ENCODE data around the gene PYGB.

DNA sequence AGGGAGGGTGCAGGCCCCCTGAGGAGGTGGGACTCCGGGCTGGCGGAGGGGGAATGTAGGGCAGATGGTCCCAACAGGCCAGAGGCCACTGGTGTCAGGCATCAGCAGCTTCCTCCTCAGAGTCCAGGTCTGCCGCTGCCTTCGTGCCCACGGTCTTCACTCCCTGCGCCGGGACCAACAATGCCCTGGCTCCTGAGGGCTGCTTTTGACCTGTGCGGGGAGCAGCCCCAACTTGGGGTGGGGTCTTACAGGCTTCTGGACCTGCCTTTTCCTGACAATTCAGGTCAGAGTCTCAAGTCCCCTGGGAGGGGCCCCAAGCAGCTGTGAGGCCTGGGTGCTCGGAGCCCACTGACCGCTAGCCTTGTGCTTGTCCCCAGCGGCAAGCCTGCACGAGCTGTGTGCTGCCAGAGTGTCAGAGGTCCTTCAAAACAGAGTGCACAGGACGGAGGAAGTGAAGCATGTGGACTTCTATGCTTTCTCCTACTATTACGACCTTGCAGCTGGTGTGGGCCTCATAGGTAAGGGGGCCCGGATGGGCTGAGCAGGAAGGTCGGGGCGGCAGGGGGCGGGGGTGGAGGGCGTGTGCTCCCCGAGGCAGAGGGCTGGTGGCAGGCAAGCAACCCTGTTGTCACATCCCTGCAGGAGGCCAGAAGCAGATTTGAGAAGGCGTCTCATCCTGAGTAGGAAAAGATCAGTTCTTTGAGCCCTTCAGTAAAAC lies 25.3 kb upstream of the PYGB start:
- TF ChIP-seq ARNTL (CRISPR knock-in tag; IDR thresholded peaks at IDR 0.05; ENCODE audit: borderline replicate concordance, low read depth) = no peak
- no peak for TF ChIP-seq ZC3H10 (CRISPR knock-in tag; IDR thresholded peaks at IDR 0.05)
- TF ChIP-seq, protein P1, sequence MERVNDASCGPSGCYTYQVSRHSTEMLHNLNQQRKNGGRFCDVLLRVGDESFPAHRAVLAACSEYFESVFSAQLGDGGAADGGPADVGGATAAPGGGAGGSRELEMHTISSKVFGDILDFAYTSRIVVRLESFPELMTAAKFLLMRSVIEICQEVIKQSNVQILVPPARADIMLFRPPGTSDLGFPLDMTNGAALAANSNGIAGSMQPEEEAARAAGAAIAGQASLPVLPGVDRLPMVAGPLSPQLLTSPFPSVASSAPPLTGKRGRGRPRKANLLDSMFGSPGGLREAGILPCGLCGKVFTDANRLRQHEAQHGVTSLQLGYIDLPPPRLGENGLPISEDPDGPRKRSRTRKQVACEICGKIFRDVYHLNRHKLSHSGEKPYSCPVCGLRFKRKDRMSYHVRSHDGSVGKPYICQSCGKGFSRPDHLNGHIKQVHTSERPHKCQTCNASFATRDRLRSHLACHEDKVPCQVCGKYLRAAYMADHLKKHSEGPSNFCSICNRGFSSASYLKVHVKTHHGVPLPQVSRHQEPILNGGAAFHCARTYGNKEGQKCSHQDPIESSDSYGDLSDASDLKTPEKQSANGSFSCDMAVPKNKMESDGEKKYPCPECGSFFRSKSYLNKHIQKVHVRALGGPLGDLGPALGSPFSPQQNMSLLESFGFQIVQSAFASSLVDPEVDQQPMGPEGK (CRISPR knock-in tag; IDR thresholded peaks at IDR 0.05; ENCODE audit: borderline replicate concordance) = no peak
- TF ChIP-seq BACH2 (CRISPR knock-in tag; IDR thresholded peaks at IDR 0.05; ENCODE audit: borderline replicate concordance) = no peak
- TF ChIP-seq ZFP3 (CRISPR knock-in tag; IDR thresholded peaks at IDR 0.05) = no peak
- TF ChIP-seq SNAI2 (CRISPR knock-in tag; IDR thresholded peaks at IDR 0.05) = no peak
- no peak for TF ChIP-seq CSRNP3 (CRISPR knock-in tag; IDR thresholded peaks at IDR 0.05)
- no peak for TF ChIP-seq RARB (CRISPR knock-in tag; IDR thresholded peaks at IDR 0.05)
- TF ChIP-seq TOX (CRISPR knock-in tag; IDR thresholded peaks at IDR 0.05; ENCODE audit: borderline replicate concordance) = no peak
- no peak for TF ChIP-seq ZFP30 (CRISPR knock-in tag; IDR thresholded peaks at IDR 0.05)
- TF ChIP-seq, protein P2, sequence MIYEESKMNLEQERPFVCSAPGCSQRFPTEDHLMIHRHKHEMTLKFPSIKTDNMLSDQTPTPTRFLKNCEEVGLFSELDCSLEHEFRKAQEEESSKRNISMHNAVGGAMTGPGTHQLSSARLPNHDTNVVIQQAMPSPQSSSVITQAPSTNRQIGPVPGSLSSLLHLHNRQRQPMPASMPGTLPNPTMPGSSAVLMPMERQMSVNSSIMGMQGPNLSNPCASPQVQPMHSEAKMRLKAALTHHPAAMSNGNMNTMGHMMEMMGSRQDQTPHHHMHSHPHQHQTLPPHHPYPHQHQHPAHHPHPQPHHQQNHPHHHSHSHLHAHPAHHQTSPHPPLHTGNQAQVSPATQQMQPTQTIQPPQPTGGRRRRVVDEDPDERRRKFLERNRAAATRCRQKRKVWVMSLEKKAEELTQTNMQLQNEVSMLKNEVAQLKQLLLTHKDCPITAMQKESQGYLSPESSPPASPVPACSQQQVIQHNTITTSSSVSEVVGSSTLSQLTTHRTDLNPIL (CRISPR knock-in tag; IDR thresholded peaks at IDR 0.05; ENCODE audit: low read depth) = no peak
- TF ChIP-seq ISL1 (CRISPR knock-in tag; IDR thresholded peaks at IDR 0.05) = no peak
- TF ChIP-seq POU6F1 (CRISPR knock-in tag; IDR thresholded peaks at IDR 0.05; ENCODE audit: borderline replicate concordance, low read depth) = no peak
